Sigmoid colon (tissue), 7 donors: Measurements from ENCODE around the gene CLCC1. TPM values are rescaled to one million over a fixed set of nuclear protein-coding genes. Genes with fewer than 3 reads are reported as not detected.

ENCODE experiments used
- DNase-seq: peaks from one replicate; pipeline ENCODE4 v3.0.0-alpha.2; 2019
- H3K27ac ChIP-seq, 4 donors: fragments of 200-600 bp; sonication (generic); one replicate each; pipeline ENCODE4 v1.5.1; 2016 to 2019; ENCODE audit warnings: mild to moderate bottlenecking in 1 of 4
- H3K27me3 ChIP-seq, 3 donors: fragments of 200-600 bp; sonication (generic); one replicate each; pipeline ENCODE4 v1.5.1; 2019; ENCODE audit warnings: mild to moderate bottlenecking in 1 of 3
- H3K36me3 ChIP-seq, 4 donors: fragments of 200-600 bp; sonication (generic); one replicate each; pipeline ENCODE4 v1.5.1; 2016 to 2019
- H3K4me1 ChIP-seq, 4 donors: fragments of 200-600 bp; sonication (generic); one replicate each; pipeline ENCODE4 v1.5.1; 2017 to 2019
- H3K4me3 ChIP-seq, 4 donors: fragments of 200-600 bp; sonication (generic); one replicate each; pipeline ENCODE4 v1.5.1; 2017 to 2019; ENCODE audit warnings: mild to moderate bottlenecking in 2 of 4, moderate library complexity in 1 of 4
- H3K9me3 ChIP-seq, 4 donors: fragments of 200-600 bp in 3 of 4; sonication (generic) in 3 of 4; one replicate each; pipeline versions ENCODE4 v1.5.1 to v1.6.1; 2013 to 2019
- EP300 ChIP-seq, 4 donors: sonication (generic); formaldehyde crosslinking; IDR thresholded peaks; one replicate each; pipeline ENCODE4 v1.6.1; 2017; ENCODE audit warnings: antibody characterized with exemption in 4 of 4
- POLR2A ChIP-seq, 2 donors: fragments of 450-650 bp; IDR thresholded peaks; one replicate each; pipeline ENCODE4 v1.6.1; 2016; ENCODE audit warnings: antibody characterized with exemption in 2 of 2, mild to moderate bottlenecking in 2 of 2, moderate library complexity in 2 of 2
- POLR2AphosphoS5 ChIP-seq, 4 donors: sonication (generic); formaldehyde crosslinking; IDR thresholded peaks; one replicate each; pipeline ENCODE4 v1.6.1; 2017; ENCODE audit warnings: antibody characterized with exemption in 4 of 4
- WGBS, 2 donors: extraction: QIAGEN DNeasy Blood & Tissue Kit; methylation state at CpG; one replicate each; pipeline ENCODE4 v1.1.7; 2013; 5-methylcytosine and 5-hydroxymethylcytosine counted together
- intact Hi-C: fragments of 100-400 bp; cut with DNase I; formaldehyde crosslinking; loops from one replicate; pipeline ENCODE4 v1.15.1; 2023
- polyA plus RNA-seq, 3 donors: library from polyadenylated mRNA; stranded (reverse); fragments of 200-250 nt; gene quantifications; one replicate each; pipeline ENCODE4 v1.2.3, GENCODE V29; 2013
- total RNA-seq, 4 donors: library from RNA; depleted of rRNA; stranded (reverse); fragments of >200 nt; gene quantifications; one replicate each; pipeline ENCODE4 v1.1.0, GENCODE V29; 2016
- TF ChIP-seq, protein P1 (sequence below), 4 experiments: fragments of 450-650 bp in 3 of 4; fragments of 200-600 bp in 1 of 4; IDR thresholded peaks; one replicate each; pipeline ENCODE4 v1.5.1; 2016 to 2019; ENCODE audit warnings: antibody characterized with exemption in 4 of 4, mild to moderate bottlenecking in 3 of 4, moderate library complexity in 2 of 4
- donor health status: healthy with polysubstance abuse.
- donor health status: Bipolar disorder and iron deficiency.
- donor health status: healthy.

Gene CLCC1
- total and polyA plus RNA-seq, 7 donors = 2.3 to 24.3 (median 19.1) TPM

DNA sequence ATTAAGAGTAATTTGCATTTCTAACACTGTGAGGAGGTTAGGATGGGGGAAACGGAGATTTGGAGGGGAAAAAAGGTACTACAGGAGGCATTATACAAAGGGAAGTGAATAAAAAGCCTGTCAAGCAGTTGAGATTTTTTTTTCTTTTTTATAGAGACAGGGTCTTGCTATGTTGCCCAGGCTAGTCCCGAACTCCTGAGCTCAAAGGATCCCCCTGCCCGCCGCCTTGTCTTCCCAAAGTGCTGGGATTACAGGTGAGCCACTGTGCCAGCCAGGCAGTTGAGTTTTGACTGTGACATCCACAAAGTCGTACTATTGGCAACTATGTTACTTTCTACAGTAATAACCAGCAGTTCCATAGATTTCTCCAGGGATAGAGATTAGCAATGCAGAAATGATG, 2.6 kb downstream of the CLCC1 start:
- Histone ChIP-seq H3K4me3 (no peak overlapping the region), H3K27ac (no peak overlapping the region), H3K36me3 (peaks cover 0 to 8% (median 0%) of the 10 kb centered on the region in 4 donors), H3K27me3 (no peaks in the 10 kb centered on the region), H3K9me3 (no peaks in the 10 kb centered on the region), H3K4me1 (peaks cover 0 to 35% (median 20%) of the 10 kb centered on the region in 4 donors)
- TF ChIP-seq POLR2A (IDR thresholded peaks at IDR 0.05) (no peak), EP300 (IDR thresholded peaks at IDR 0.05) (no peak), POLR2AphosphoS5 (IDR thresholded peaks at IDR 0.05) (no peak)
- TF ChIP-seq, protein P1, sequence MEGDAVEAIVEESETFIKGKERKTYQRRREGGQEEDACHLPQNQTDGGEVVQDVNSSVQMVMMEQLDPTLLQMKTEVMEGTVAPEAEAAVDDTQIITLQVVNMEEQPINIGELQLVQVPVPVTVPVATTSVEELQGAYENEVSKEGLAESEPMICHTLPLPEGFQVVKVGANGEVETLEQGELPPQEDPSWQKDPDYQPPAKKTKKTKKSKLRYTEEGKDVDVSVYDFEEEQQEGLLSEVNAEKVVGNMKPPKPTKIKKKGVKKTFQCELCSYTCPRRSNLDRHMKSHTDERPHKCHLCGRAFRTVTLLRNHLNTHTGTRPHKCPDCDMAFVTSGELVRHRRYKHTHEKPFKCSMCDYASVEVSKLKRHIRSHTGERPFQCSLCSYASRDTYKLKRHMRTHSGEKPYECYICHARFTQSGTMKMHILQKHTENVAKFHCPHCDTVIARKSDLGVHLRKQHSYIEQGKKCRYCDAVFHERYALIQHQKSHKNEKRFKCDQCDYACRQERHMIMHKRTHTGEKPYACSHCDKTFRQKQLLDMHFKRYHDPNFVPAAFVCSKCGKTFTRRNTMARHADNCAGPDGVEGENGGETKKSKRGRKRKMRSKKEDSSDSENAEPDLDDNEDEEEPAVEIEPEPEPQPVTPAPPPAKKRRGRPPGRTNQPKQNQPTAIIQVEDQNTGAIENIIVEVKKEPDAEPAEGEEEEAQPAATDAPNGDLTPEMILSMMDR (IDR thresholded peaks at IDR 0.05) = no peak
- intact Hi-C loops = loop anchor here (5.0 kb wide), 3 partner anchors 82 to 133 kb away; partner anchors contain the start of genes TMEM167B and WDR47
- no peak for DNase-seq
- WGBS, 2 donors = 94% methylated on average over 5 of the region's 5 CpGs

- TF ChIP-seq, protein P1 (IDR thresholded peaks at IDR 0.05) = no peak
- TF ChIP-seq POLR2AphosphoS5 (IDR thresholded peaks at IDR 0.05) (no peak), EP300 (IDR thresholded peaks at IDR 0.05) (no peak), POLR2A (IDR thresholded peaks at IDR 0.05) (no peak)
- no peak overlapping the region for H3K4me3 ChIP-seq
- no peaks in the 10 kb centered on the region for H3K9me3 ChIP-seq
- 94 to 96% methylated on average over 5 of the region's 5 CpGs for WGBS, 2 donors
- no peak overlapping the region for H3K27ac ChIP-seq
- H3K36me3 ChIP-seq = peaks cover 0 to 25% (median 0%) of the 10 kb centered on the region in 4 donors
- peaks cover 0 to 35% (median 16%) of the 10 kb centered on the region in 4 donors for H3K4me1 ChIP-seq
- DNase-seq = no peak
- no peaks in the 10 kb centered on the region for H3K27me3 ChIP-seq
- intact Hi-C loops = no loop called here
Measured at GRCh38 chr1:108957888-108958287, 5.4 kb downstream of the CLCC1 start.

DNA sequence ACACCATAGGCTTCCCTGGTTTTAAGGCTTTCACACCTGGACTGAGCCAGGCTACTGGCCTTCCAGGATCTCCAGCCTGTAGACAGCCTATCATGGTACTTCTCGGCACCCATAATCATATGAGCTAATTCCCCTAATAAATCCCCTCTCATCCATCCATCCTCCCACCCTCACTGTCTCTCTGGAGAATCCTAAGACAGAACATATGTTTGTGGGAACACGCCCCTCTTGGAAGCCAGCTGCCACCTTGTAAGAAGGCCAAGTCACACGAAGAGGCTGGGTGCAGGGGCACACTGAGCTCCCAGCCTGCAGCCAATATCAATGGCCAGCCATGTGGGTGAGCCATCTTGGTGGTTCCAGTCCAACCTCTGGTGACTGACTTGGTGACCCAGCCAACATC, 7.4 kb downstream of the CLCC1 start:
- H3K36me3 ChIP-seq = peaks cover 0 to 25% (median 0%) of the 10 kb centered on the region in 4 donors
- no peak overlapping the region for H3K27ac ChIP-seq
- no peaks in the 10 kb centered on the region for H3K9me3 ChIP-seq
- no peaks in the 10 kb centered on the region for H3K27me3 ChIP-seq
- intact Hi-C loops = no loop called here
- 71 to 82% methylated on average over 3 of the region's 3 CpGs for WGBS, 2 donors
- no peak for DNase-seq
- TF ChIP-seq EP300 (IDR thresholded peaks at IDR 0.05) (no peak), POLR2AphosphoS5 (IDR thresholded peaks at IDR 0.05) (no peak), POLR2A (IDR thresholded peaks at IDR 0.05) (no peak)
- TF ChIP-seq, protein P1 (IDR thresholded peaks at IDR 0.05) = no peak
- H3K4me3 ChIP-seq = no peak overlapping the region
- peaks cover 0 to 15% (median 2%) of the 10 kb centered on the region in 4 donors for H3K4me1 ChIP-seq

DNA sequence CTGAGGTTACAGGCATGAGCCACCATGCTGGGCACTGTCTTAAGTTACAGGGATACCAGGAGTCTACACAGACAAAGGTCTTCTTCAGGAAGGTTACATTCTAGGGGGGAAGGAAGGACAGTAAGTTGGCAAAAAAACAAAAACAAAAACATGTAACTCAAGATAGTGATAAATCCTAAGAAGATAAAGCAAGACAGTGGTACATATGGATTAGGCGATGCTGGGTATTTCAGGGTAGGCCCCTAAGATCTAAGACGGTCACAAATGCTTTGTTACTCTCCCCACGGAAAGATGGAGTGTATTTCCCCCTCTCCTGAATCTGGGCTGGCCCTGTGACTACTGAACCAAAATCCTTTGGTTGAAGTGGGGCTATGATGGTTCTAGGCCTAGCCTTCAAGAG, 8.2 kb downstream of the CLCC1 start:
- intact Hi-C loops = no loop called here
- H3K4me3 ChIP-seq = no peak overlapping the region
- H3K27me3 ChIP-seq = no peaks in the 10 kb centered on the region
- TF ChIP-seq POLR2A (IDR thresholded peaks at IDR 0.05) (no peak), POLR2AphosphoS5 (IDR thresholded peaks at IDR 0.05) (no peak), EP300 (IDR thresholded peaks at IDR 0.05) (no peak)
- TF ChIP-seq, protein P1 (IDR thresholded peaks at IDR 0.05) = no peak
- no peak for DNase-seq
- no peaks in the 10 kb centered on the region for H3K9me3 ChIP-seq
- H3K36me3 ChIP-seq = peaks cover 0 to 25% (median 0%) of the 10 kb centered on the region in 4 donors
- 97 to 99% methylated on average over 3 of the region's 3 CpGs for WGBS, 2 donors
- H3K27ac ChIP-seq = no peak overlapping the region
- H3K4me1 ChIP-seq = peaks cover 0 to 9% (median 2%) of the 10 kb centered on the region in 4 donors

- intact Hi-C loops = no loop called here
- Histone ChIP-seq H3K4me3 (no peak overlapping the region), H3K9me3 (no peaks in the 10 kb centered on the region), H3K4me1 (peaks cover 0 to 18% (median 7%) of the 10 kb centered on the region in 4 donors), H3K27me3 (no peaks in the 10 kb centered on the region), H3K27ac (no peak overlapping the region), H3K36me3 (peaks cover 0 to 17% (median 0%) of the 10 kb centered on the region in 4 donors)
- TF ChIP-seq POLR2AphosphoS5 (IDR thresholded peaks at IDR 0.05) (no peak), POLR2A (IDR thresholded peaks at IDR 0.05) (no peak), EP300 (IDR thresholded peaks at IDR 0.05) (no peak)
- TF ChIP-seq, protein P1 (IDR thresholded peaks at IDR 0.05) = no peak
- WGBS, 2 donors = 88 to 94% methylated on average over 6 of the region's 6 CpGs
- no peak for DNase-seq
Measured at GRCh38 chr1:108953452-108953851, 9.8 kb downstream of the CLCC1 start.
